Frontal cortex (tissue), 4 donors: Measurements from ENCODE around the gene CARS1. TPM values are rescaled to one million over a fixed set of nuclear protein-coding genes. Genes with fewer than 3 reads are reported as not detected.

Experiments
- DNase-seq, 2 donors: peaks; one replicate each; pipeline ENCODE4 v3.0.0; 2012; ENCODE audit warnings: low spot score in 2 of 2
- FAIRE-seq: peaks from 2 replicates; lab custom pipeline; 2012; peaks lifted over from hg19 to GRCh38; lab: Jason Lieb, UNC
- total RNA-seq: library from RNA; depleted of rRNA; stranded (reverse); fragments of >200 nt; gene quantifications from one replicate; pipeline ENCODE4 v1.2.3, GENCODE V29; 2014
- donor health status: control.
- donor health status: control.
- donor health status: control.

The CARS1 gene
- total RNA-seq, 1 donor from 2014 or later = 33.8 TPM

- FAIRE-seq (no peak), DNase-seq (no peak)
Measured at GRCh38 chr11:3042496-3043314, 14.5 kb downstream of the CARS1 start.

GRCh38 chr11:3041699-3042441, 15.4 kb downstream of the CARS1 start:
- FAIRE-seq = no peak
- DNase-seq = no peak

GRCh38 chr11:3040881-3041280, 16.3 kb downstream of the CARS1 start:
- no peak for FAIRE-seq
- DNase-seq = no peak

- DNase-seq (no peak), FAIRE-seq (no peak)
Measured at GRCh38 chr11:3037945-3038271, 19.3 kb downstream of the CARS1 start.

GRCh38 chr11:3037040-3037944, 19.9 kb downstream of the CARS1 start:
- peak; percentile 63 to 70 for DNase-seq
- FAIRE-seq = no peak

- no peak for FAIRE-seq
- no peak for DNase-seq
Measured at GRCh38 chr11:3036419-3036818, 20.8 kb downstream of the CARS1 start.

GRCh38 chr11:3035333-3035732, 21.9 kb downstream of the CARS1 start:
- DNase-seq (no peak), FAIRE-seq (no peak)

- FAIRE-seq (no peak), DNase-seq (no peak)
Measured at GRCh38 chr11:3030289-3031070, 26.7 kb downstream of the CARS1 start.

- FAIRE-seq = no peak
- DNase-seq = no peak
Measured at GRCh38 chr11:3028813-3029212, 28.4 kb downstream of the CARS1 start.

- DNase-seq (no peak), FAIRE-seq (no peak)
Measured at GRCh38 chr11:3026803-3027202, 30.4 kb downstream of the CARS1 start.

- FAIRE-seq (no peak), DNase-seq (no peak)
Measured at GRCh38 chr11:3022982-3023381, 34.2 kb downstream of the CARS1 start.

- no peak for FAIRE-seq
- DNase-seq = no peak
Measured at GRCh38 chr11:3022300-3022967, 34.8 kb downstream of the CARS1 start.

GRCh38 chr11:3021125-3021524, 36.1 kb downstream of the CARS1 start:
- FAIRE-seq (no peak), DNase-seq (peak; percentile 54 to 55)

GRCh38 chr11:3020011-3020410, 37.2 kb downstream of the CARS1 start:
- DNase-seq (no peak), FAIRE-seq (no peak)

GRCh38 chr11:3018596-3018995, 38.6 kb downstream of the CARS1 start:
- FAIRE-seq = no peak
- DNase-seq = no peak

- no peak for FAIRE-seq
- no peak for DNase-seq
Measured at GRCh38 chr11:3016861-3017260, 40.4 kb downstream of the CARS1 start.

GRCh38 chr11:3015796-3016195, 41.4 kb downstream of the CARS1 start:
- DNase-seq (no peak), FAIRE-seq (no peak)

- FAIRE-seq = no peak
- no peak for DNase-seq
Measured at GRCh38 chr11:3014943-3015342, 42.3 kb downstream of the CARS1 start.
